K562 (cell line): ENCODE measurements around the gene GPR3. TPM values are rescaled to one million over a fixed set of nuclear protein-coding genes. Genes with fewer than 3 reads are reported as not detected.

Experiments used
- ATAC-seq: fragments of 200-7000 bp; cut with Tn5 transposase; 3 replicates; pipeline ENCODE4 v1.9.1; 2020; ENCODE audit warnings: moderate library complexity
- BruUV-seq: library from RNA; stranded (reverse); fragments of 400-500 nt; replicated peaks from 2 replicates; lab custom pipeline; 2021; lab: Mats Ljungman, UMichigan
- CTCF ChIA-PET: fragments of 300-600 bp; formaldehyde crosslinking; extraction: SDS; loops from one replicate; lab custom pipeline; 2021; ENCODE audit warnings: low intra/inter-chr PET ratio; lab: Yijun Ruan, JAX
- POLR2A ChIA-PET: fragments of 300-600, 350-650 bp; sonication (Branson Sonifier 250); formaldehyde crosslinking; extraction: SDS; loops from one replicate; lab custom pipeline; 2021; ENCODE audit warnings: antibody characterized with exemption, inconsistent platforms; lab: Yijun Ruan, JAX
- DNase-seq, 4 experiments: peaks; one replicate each; pipeline versions ENCODE4 v3.0.0 to v3.0.0-alpha.2; 2011 to 2018; ENCODE audit warnings: low spot score in 3 of 4, mixed read lengths in 3 of 4; ENCODE audit errors: extremely low read depth in 1 of 4
- FAIRE-seq: peaks from 2 replicates; lab custom pipeline; 2011; peaks lifted over from hg19 to GRCh38; lab: Jason Lieb, UNC
- H2AFZ ChIP-seq: 2 replicates; pipeline ENCODE4 v1.6.0; 2011; ENCODE audit warnings: low read depth, low read length, control low read depth, inconsistent platforms
- H3K27ac ChIP-seq: fragments of 200-600 bp; 3 replicates; pipeline ENCODE4 v1.8.0; 2011; ENCODE audit warnings: low read depth, mild to moderate bottlenecking, control low read depth, inconsistent platforms, low read length, moderate library complexity, mixed read lengths; ENCODE audit errors: extremely low read depth
- H3K27me3 ChIP-seq, 2 experiments: fragments of 300-600 bp in 1 of 2; 2 replicates in 1 of 2; 3 replicates in 1 of 2; pipeline versions ENCODE4 v1.6.0 to v1.8.0; 2011; ENCODE audit warnings: inconsistent platforms in 2 of 2, low read length in 2 of 2, mild to moderate bottlenecking in 1 of 2, mixed read lengths in 1 of 2, moderate library complexity in 1 of 2; ENCODE audit not compliant: control insufficient read depth in 2 of 2, insufficient read depth in 2 of 2
- H3K36me3 ChIP-seq: fragments of 300-600 bp; 3 replicates; pipeline ENCODE4 v1.8.0; 2011; ENCODE audit warnings: mild to moderate bottlenecking, low read length, inconsistent platforms; ENCODE audit not compliant: control insufficient read depth, insufficient read depth
- H3K4me1 ChIP-seq, 2 experiments: fragments of 200-600 bp in 1 of 2; replicated peaks in 1 of 2; 2 replicates in 1 of 2; 3 replicates in 1 of 2; pipeline versions ENCODE4 v1.5.1 to v1.8.0; 2011; ENCODE audit warnings: inconsistent platforms in 2 of 2, low read length in 2 of 2, mild to moderate bottlenecking in 1 of 2, mixed read lengths in 1 of 2, moderate library complexity in 1 of 2; ENCODE audit not compliant: control insufficient read depth in 2 of 2, insufficient read depth in 2 of 2
- H3K4me2 ChIP-seq: 2 replicates; pipeline ENCODE4 v1.6.1; 2011; ENCODE audit warnings: low read length, control low read depth, inconsistent platforms, mixed read lengths; ENCODE audit not compliant: insufficient read depth
- H3K4me3 ChIP-seq: fragments of 200-600 bp; sonication (generic), shearing (Covaris generic); 2 replicates; pipeline ENCODE4 v1.5.1; 2016; ENCODE audit warnings: control low read depth, inconsistent platforms
- H3K79me2 ChIP-seq: fragments of 200-600 bp; 3 replicates; pipeline ENCODE4 v1.8.0; 2011; ENCODE audit warnings: low read length, inconsistent platforms; ENCODE audit not compliant: control insufficient read depth, insufficient read depth
- H3K9ac ChIP-seq, 2 experiments: 2 replicates each; pipeline versions ENCODE4 v1.6.0 to v1.6.1; 2011; ENCODE audit warnings: low read depth in 2 of 2, low read length in 2 of 2, control low read depth in 1 of 2, inconsistent platforms in 1 of 2, mild to moderate bottlenecking in 1 of 2, mixed read lengths in 1 of 2; ENCODE audit not compliant: insufficient read depth in 1 of 2
- H3K9me1 ChIP-seq: one replicate; pipeline ENCODE4 v1.6.0; 2011; ENCODE audit warnings: inconsistent platforms, mild to moderate bottlenecking, low read length, moderate library complexity; ENCODE audit not compliant: control insufficient read depth, insufficient read depth
- H3K9me3 ChIP-seq: replicated peaks from 2 replicates; pipeline ENCODE4 v1.5.1; 2011; ENCODE audit warnings: low read depth, low read length, inconsistent platforms; ENCODE audit not compliant: control insufficient read depth, insufficient read depth
- H4K20me1 ChIP-seq: replicated peaks from 2 replicates; pipeline ENCODE4 v1.6.1; 2011; ENCODE audit warnings: low read length, inconsistent platforms, mixed read lengths; ENCODE audit not compliant: control insufficient read depth, insufficient read depth
- RBM15 ChIP-seq: fragments of 200-400 bp; formaldehyde crosslinking; IDR thresholded peaks from 2 replicates; pipeline ENCODE4 v1.6.1; 2018; ENCODE audit warnings: mild to moderate bottlenecking, low read length, moderate library complexity; ENCODE audit not compliant: insufficient read depth
- TBP ChIP-seq: optimal IDR thresholded peaks from 2 replicates; pipeline ENCODE3; 2011; ENCODE audit warnings: low read depth, low read length, improper control_type of control experiment
- WGBS: fragments of 100-300 bp; shearing (Covaris generic); methylation state at CpG from one replicate; pipeline ENCODE4 v1.1.6; 2016; ENCODE audit warnings: low coverage, mixed read lengths; ENCODE audit not compliant: insufficient coverage; ENCODE audit errors: missing lambda C conversion rate; 5-methylcytosine and 5-hydroxymethylcytosine counted together
- in situ Hi-C: fragments of 300-500 bp; cut with MboI; formaldehyde crosslinking; loops from 4 replicates; pipeline ENCODE4 v1.15.0; 2018; ENCODE audit warnings: inconsistent platforms, mixed read lengths
- intact Hi-C: fragments of 100-400 bp; cut with micrococcal nuclease; formaldehyde crosslinking; loops from 2 replicates; pipeline ENCODE4 v1.14.2; 2022
- polyA plus RNA-seq, 8 experiments: library from polyadenylated mRNA; depleted of rRNA in 4 of 8; stranded (reverse) in 5 of 8; unstranded in 3 of 8; fragments of >200 nt; fragmentation: Nextera tagmentation in 2 of 8; fragmentation: Illumina TruSeq in 1 of 8; extraction: Ambion mirVana in 2 of 8; extraction: Trizol in 1 of 8; gene quantifications; 2 replicates each; pipeline versions ENCODE4 v1.2.1 to v1.2.3, GENCODE V29; 2011 to 2014; ENCODE audit warnings: inconsistent platforms in 1 of 8, missing spikeins in 1 of 8
- total RNA-seq, 7 experiments: library from RNA; depleted of rRNA in 6 of 7; stranded (reverse); fragments of >200 nt in 6 of 7; fragmentation: Illumina TruSeq in 2 of 7; extraction: Trizol in 2 of 7; gene quantifications; 2 replicates each; pipeline versions ENCODE4 v1.2.1 to v1.2.3, GENCODE V29; 2011 to 2021; ENCODE audit warnings: low replicate concordance in 1 of 7
- TF ChIP-seq, protein P1 (sequence below), 2 experiments: fragments of 450-650 bp; formaldehyde crosslinking in 1 of 2; IDR thresholded peaks; 2 replicates each; pipeline versions ENCODE4 v1.4.0 to v1.6.1; 2014 to 2020; ENCODE audit warnings: mild to moderate bottlenecking in 2 of 2, borderline replicate concordance in 1 of 2, low read depth in 1 of 2

Gene GPR3
- total and polyA plus RNA-seq, 9 of the 15 experiments (the other 6 are each of a cell fraction or from before 2014, with no cell fraction given): 0.24 to 11.5 (median 3.7) TPM

DNA sequence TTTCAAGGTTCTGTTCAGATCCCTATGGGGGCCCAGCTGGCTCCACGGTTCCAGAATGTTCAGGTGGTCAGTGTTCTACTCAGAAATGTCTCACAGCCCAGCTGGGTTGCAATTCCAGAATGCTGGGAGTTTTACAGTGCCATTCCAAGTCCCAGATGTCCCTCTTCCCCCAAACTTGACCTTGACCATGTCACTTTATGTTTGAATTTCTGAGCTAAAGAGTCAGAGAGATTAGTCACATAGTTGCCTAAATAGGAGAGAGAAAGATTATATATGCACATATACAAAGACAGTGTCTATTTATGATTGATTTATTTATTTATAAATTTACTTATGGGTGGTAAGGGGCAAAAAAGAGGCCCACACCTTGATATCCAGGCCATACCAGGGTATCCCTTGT is 2.5 kb downstream of the GPR3 start:
- Histone ChIP-seq H3K36me3 (peaks cover 9% of the 10 kb centered on the region; the same call in 1 of the 3 replicates), H3K9ac (no peak overlapping the region), H3K27ac (peak overlapping the region; percentile 8; the same call in 1 of the 3 replicates), H3K9me3 (no peaks in the 10 kb centered on the region), H3K4me1 (peaks cover 8 to 55% of the 10 kb centered on the region in 2 experiments), H3K79me2 (peaks cover 12% of the 10 kb centered on the region), H2AFZ (no peak overlapping the region), H3K4me2 (no peak overlapping the region), H3K9me1 (no peaks in the 10 kb centered on the region), H4K20me1 (no peaks in the 10 kb centered on the region), H3K27me3 (no peaks in the 10 kb centered on the region), H3K4me3 (no peak overlapping the region)
- ChIA-PET POLR2A (interaction anchor here (0.6 to 2.1 kb wide), 6 partner anchors 28 to 243 kb away, joined by 3 to 10 read pairs (median 4); partner anchors contain the start of gene MAP3K6), CTCF (interaction anchor here (0.6 to 2.9 kb wide), 12 partner anchors 28 to 350 kb away, joined by 3 to 49 read pairs (median 4); partner anchors contain the start of genes AHDC1 and MAP3K6)
- intact Hi-C loops: loop anchor here (1.0 to 5.0 kb wide), 5 partner anchors 38 to 348 kb away; no protein-coding TSS in a partner anchor
- in situ Hi-C loops: loop anchor here (5.0 kb wide), 3 partner anchors 212 to 293 kb away; no protein-coding TSS in a partner anchor
- ATAC-seq: no peak
- FAIRE-seq: no peak
- no peak for DNase-seq
- BruUV-seq: no TSS peak
- TF ChIP-seq TBP (peak; percentile 3), RBM15 (no peak)
- 75% methylated on average over 1 of the region's 1 CpG for WGBS

DNA sequence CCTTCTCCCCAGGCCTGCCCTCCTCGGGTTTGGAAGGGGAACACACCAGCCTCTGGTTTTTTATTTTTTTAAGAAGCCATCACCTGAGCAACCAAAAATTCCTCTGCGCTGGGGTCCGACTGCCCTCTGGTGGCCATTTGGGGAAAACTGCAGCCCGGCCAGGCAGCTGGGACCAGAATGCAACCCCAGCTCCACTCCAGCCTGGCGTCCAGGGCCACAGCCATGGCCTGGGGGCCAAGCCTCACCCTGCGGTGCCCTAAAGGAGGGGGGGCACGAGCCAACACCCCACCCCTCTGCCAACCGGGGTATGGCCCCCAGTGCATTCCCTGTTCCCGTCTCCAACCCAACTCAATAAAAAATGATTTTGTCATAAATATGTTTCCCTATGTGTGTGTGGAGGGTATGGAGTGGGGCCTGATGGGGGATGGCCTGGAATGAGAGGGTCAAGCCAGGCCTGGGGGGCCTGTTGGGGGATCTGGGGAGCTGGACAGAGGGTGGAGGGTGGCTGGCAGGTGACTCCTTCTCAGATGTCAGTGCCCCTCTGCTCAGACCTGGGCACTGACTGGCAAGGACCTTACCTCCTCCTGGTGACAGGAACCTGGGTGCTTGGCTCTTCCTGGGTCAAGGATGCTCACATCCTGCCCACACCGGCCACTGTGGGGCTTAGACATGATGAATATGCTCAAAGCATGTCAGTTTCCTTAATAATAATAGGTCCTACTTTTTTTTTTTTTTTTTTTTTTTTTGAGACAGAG is 3.2 kb downstream of the GPR3 start:
- no peak overlapping the region for H3K4me3 ChIP-seq
- WGBS: under 1% methylated on average over 10 of the region's 10 CpGs
- peaks cover 9% of the 10 kb centered on the region; the same call in 1 of the 3 replicates for H3K36me3 ChIP-seq
- DNase-seq (peak; percentile 78 to 86 (median 82)), ATAC-seq (peak; percentile 69), FAIRE-seq (peak; percentile 88)
- H4K20me1 ChIP-seq: no peaks in the 10 kb centered on the region
- no peaks in the 10 kb centered on the region for H3K27me3 ChIP-seq
- CTCF ChIA-PET: interaction anchor here (0.7 to 2.9 kb wide), 14 partner anchors 29 to 351 kb away, joined by 3 to 49 read pairs (median 4); partner anchors contain the start of genes AHDC1 and MAP3K6
- no TSS peak for BruUV-seq
- in situ Hi-C loops: loop anchor here (5.0 kb wide), 1 partner anchor 212 kb away; no protein-coding TSS in a partner anchor
- no peak overlapping the region for H3K4me2 ChIP-seq
- no peaks in the 10 kb centered on the region for H3K9me1 ChIP-seq
- H2AFZ ChIP-seq: no peak overlapping the region
- H3K9me3 ChIP-seq: no peaks in the 10 kb centered on the region
- POLR2A ChIA-PET: interaction anchor here (0.6 to 2.1 kb wide), 5 partner anchors 27 to 494 kb away, joined by 3 to 10 read pairs (median 4); partner anchors contain the start of gene MAP3K6
- H3K79me2 ChIP-seq: peaks cover 12% of the 10 kb centered on the region
- intact Hi-C loops: loop anchor here (1.0 to 5.0 kb wide), 3 partner anchors 63 to 348 kb away; no protein-coding TSS in a partner anchor
- H3K4me1 ChIP-seq: peaks cover 8 to 55% of the 10 kb centered on the region in 2 experiments
- peak overlapping the region in 1 of 2 experiments; percentile 76; a peak in 1 of 4 replicates for H3K9ac ChIP-seq
- H3K27ac ChIP-seq: no peak overlapping the region
- TF ChIP-seq, protein P1, sequence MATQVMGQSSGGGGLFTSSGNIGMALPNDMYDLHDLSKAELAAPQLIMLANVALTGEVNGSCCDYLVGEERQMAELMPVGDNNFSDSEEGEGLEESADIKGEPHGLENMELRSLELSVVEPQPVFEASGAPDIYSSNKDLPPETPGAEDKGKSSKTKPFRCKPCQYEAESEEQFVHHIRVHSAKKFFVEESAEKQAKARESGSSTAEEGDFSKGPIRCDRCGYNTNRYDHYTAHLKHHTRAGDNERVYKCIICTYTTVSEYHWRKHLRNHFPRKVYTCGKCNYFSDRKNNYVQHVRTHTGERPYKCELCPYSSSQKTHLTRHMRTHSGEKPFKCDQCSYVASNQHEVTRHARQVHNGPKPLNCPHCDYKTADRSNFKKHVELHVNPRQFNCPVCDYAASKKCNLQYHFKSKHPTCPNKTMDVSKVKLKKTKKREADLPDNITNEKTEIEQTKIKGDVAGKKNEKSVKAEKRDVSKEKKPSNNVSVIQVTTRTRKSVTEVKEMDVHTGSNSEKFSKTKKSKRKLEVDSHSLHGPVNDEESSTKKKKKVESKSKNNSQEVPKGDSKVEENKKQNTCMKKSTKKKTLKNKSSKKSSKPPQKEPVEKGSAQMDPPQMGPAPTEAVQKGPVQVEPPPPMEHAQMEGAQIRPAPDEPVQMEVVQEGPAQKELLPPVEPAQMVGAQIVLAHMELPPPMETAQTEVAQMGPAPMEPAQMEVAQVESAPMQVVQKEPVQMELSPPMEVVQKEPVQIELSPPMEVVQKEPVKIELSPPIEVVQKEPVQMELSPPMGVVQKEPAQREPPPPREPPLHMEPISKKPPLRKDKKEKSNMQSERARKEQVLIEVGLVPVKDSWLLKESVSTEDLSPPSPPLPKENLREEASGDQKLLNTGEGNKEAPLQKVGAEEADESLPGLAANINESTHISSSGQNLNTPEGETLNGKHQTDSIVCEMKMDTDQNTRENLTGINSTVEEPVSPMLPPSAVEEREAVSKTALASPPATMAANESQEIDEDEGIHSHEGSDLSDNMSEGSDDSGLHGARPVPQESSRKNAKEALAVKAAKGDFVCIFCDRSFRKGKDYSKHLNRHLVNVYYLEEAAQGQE (IDR thresholded peaks at IDR 0.05; ENCODE audit: borderline replicate concordance): peak; percentile 85
- TF ChIP-seq, protein P1 (CRISPR knock-in tag; IDR thresholded peaks at IDR 0.05; ENCODE audit: low read depth): no peak
